NT2/D1 (cell line): Measurements from ENCODE around the gene CSAD.
A peak's percentile ranks its signal among the peaks of the same experiment; 100 is the strongest.

Experiments used
- DNase-seq: peaks from one replicate; pipeline ENCODE4 v3.0.0-alpha.2; 2011; ENCODE audit warnings: low read depth, low spot score
- H3K27me3 ChIP-seq: 2 replicates; pipeline ENCODE4 v1.6.0; 2011; ENCODE audit warnings: mild to moderate bottlenecking; ENCODE audit not compliant: insufficient read length, insufficient read depth
- H3K36me3 ChIP-seq: 2 replicates; pipeline ENCODE4 v1.6.1; 2011; ENCODE audit warnings: mild to moderate bottlenecking, low read length, mixed read lengths; ENCODE audit not compliant: insufficient read depth, insufficient read length
- H3K4me1 ChIP-seq: 2 replicates; pipeline ENCODE4 v1.5.1; 2011; ENCODE audit not compliant: insufficient read depth, insufficient read length
- H3K4me3 ChIP-seq: 2 replicates; pipeline ENCODE4 v1.5.1; 2011; ENCODE audit warnings: low read depth; ENCODE audit not compliant: insufficient read length
- H3K9ac ChIP-seq: 2 replicates; pipeline ENCODE4 v1.6.0; 2011; ENCODE audit warnings: low read depth; ENCODE audit not compliant: insufficient read length
- H3K9me3 ChIP-seq: 2 replicates; pipeline ENCODE4 v1.5.1; 2011; ENCODE audit warnings: mild to moderate bottlenecking, low read length; ENCODE audit not compliant: insufficient read depth
- SUZ12 ChIP-seq: IDR thresholded peaks from 2 replicates; pipeline ENCODE4 v1.6.1; 2011; ENCODE audit not compliant: insufficient read length, insufficient read depth; ENCODE audit errors: extremely low read depth
- YY1 ChIP-seq: IDR thresholded peaks from 2 replicates; pipeline ENCODE4 v1.6.1; 2011; ENCODE audit not compliant: insufficient read length, insufficient read depth
- ZNF274 ChIP-seq: IDR thresholded peaks from 2 replicates; pipeline ENCODE4 v1.6.1; 2011; ENCODE audit warnings: mild to moderate bottlenecking, low read depth, low read length

The CSAD gene

GRCh38 chr12:53180220-53180930 lies at the start of gene CSAD, which contains the start of gene ZNF740:
CSAD (minus strand) TSS chr12:53180925; CDS start chr12:53173470, 7,455 bp downstream.
ZNF740 (plus strand) TSS chr12:53180722; CDS start chr12:53181984, 1,262 bp downstream.
- Histone ChIP-seq H3K4me1 (no peaks in the 10 kb centered on the region), H3K9me3 (peaks cover 7% of the 10 kb centered on the region; the same call in 1 of the 2 replicates), H3K4me3 (peak within 1 kb of the TSS; percentile 87), H3K9ac (peak within 1 kb of the TSS; percentile 95), H3K36me3 (peaks cover 28% of the 10 kb centered on the region), H3K27me3 (peaks cover 39% of the 10 kb centered on the region)
- TF ChIP-seq ZNF274 (no peak), YY1 (peak; percentile 91), SUZ12 (no peak)
- peak; percentile 96 for DNase-seq

GRCh38 chr12:53230108-53230845 lies 49.6 kb upstream of the CSAD start:
- no peaks in the 10 kb centered on the region for H3K36me3 ChIP-seq
- no peak for TF ChIP-seq ZNF274
- no peak for TF ChIP-seq YY1
- TF ChIP-seq SUZ12: no peak
- no peaks in the 10 kb centered on the region for H3K27me3 ChIP-seq
- no peak overlapping the region for H3K4me3 ChIP-seq
- H3K9me3 ChIP-seq: no peaks in the 10 kb centered on the region
- no peak for DNase-seq
- H3K9ac ChIP-seq: no peak overlapping the region
- peaks cover 29% of the 10 kb centered on the region for H3K4me1 ChIP-seq

- TF ChIP-seq SUZ12 (no peak), YY1 (no peak), ZNF274 (no peak)
- Histone ChIP-seq H3K4me1 (peaks cover 29% of the 10 kb centered on the region), H3K4me3 (no peak overlapping the region), H3K9ac (no peak overlapping the region), H3K9me3 (no peaks in the 10 kb centered on the region), H3K36me3 (no peaks in the 10 kb centered on the region), H3K27me3 (no peaks in the 10 kb centered on the region)
- no peak for DNase-seq
Measured at GRCh38 chr12:53229454-53229853, 48.7 kb upstream of the CSAD start.

GRCh38 chr12:53227836-53228235 lies 47.1 kb upstream of the CSAD start:
- no peaks in the 10 kb centered on the region for H3K36me3 ChIP-seq
- H3K27me3 ChIP-seq: peaks cover 3% of the 10 kb centered on the region
- H3K4me1 ChIP-seq: peaks cover 26% of the 10 kb centered on the region
- TF ChIP-seq YY1 (no peak), SUZ12 (no peak), ZNF274 (no peak)
- no peak overlapping the region for H3K4me3 ChIP-seq
- H3K9me3 ChIP-seq: no peaks in the 10 kb centered on the region
- H3K9ac ChIP-seq: no peak overlapping the region
- no peak for DNase-seq

GRCh38 chr12:53227341-53227740 lies 46.6 kb upstream of the CSAD start:
- Histone ChIP-seq H3K4me3 (no peak overlapping the region), H3K9ac (no peak overlapping the region), H3K4me1 (peaks cover 26% of the 10 kb centered on the region), H3K27me3 (peaks cover 3% of the 10 kb centered on the region), H3K36me3 (no peaks in the 10 kb centered on the region), H3K9me3 (no peaks in the 10 kb centered on the region)
- DNase-seq: no peak
- no peak for TF ChIP-seq YY1
- no peak for TF ChIP-seq ZNF274
- no peak for TF ChIP-seq SUZ12

- no peak for TF ChIP-seq SUZ12
- no peak for TF ChIP-seq YY1
- no peak for TF ChIP-seq ZNF274
- Histone ChIP-seq H3K4me1 (peaks cover 26% of the 10 kb centered on the region), H3K9me3 (no peaks in the 10 kb centered on the region), H3K9ac (no peak overlapping the region), H3K4me3 (no peak overlapping the region), H3K27me3 (peaks cover 3% of the 10 kb centered on the region), H3K36me3 (no peaks in the 10 kb centered on the region)
- DNase-seq: no peak
Measured at GRCh38 chr12:53226815-53227214, 46.1 kb upstream of the CSAD start.
